GM21737 (cell line): Measurements from ENCODE around the gene MAFG.
A peak's percentile ranks its signal among the peaks of the same experiment; 100 is the strongest.

Source experiments
- ATAC-seq: cut with Tn5 transposase; IDR thresholded peaks from one replicate; pipeline ENCODE4 v1.9.1; 2021; ENCODE audit warnings: mild to moderate bottlenecking, moderate library complexity; ENCODE audit not compliant: unreplicated experiment

Gene MAFG

GRCh38 chr17:81911277-81911961 lies 16.1 kb downstream of the MAFG start, which contains the start of gene PCYT2:
Gene PCYT2, minus strand, starts transcription at chr17:81911399. Its CDS starts 44 bp downstream, at chr17:81911355.
- peak; percentile 52 for ATAC-seq

DNA sequence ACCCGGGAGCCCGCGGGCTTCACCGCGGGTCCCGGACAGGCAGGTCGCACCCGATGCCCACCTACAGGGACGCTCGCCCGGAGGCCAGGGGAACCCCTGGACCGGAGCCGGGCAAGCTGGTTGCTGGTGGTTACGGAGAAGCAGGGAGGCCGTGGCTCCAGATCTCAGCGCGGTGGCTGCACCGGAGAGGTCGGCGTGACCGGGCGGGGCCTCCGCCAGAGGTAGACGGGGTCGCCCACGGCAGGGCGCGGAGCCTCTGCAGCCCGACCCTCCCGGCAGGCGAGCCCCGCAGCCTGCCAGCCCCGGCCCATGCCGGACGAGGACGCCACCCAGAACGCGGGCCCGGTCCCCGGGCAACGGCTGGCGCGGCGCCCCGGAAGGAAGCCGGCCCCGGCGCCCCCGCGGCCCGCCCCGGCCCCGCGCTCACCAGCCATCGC lies 16.7 kb downstream of the MAFG start:
- ATAC-seq = peak; percentile 35

- ATAC-seq = no peak
These were observed 17.3 kb downstream of the MAFG start for GRCh38 chr17:81909966-81910839.

DNA sequence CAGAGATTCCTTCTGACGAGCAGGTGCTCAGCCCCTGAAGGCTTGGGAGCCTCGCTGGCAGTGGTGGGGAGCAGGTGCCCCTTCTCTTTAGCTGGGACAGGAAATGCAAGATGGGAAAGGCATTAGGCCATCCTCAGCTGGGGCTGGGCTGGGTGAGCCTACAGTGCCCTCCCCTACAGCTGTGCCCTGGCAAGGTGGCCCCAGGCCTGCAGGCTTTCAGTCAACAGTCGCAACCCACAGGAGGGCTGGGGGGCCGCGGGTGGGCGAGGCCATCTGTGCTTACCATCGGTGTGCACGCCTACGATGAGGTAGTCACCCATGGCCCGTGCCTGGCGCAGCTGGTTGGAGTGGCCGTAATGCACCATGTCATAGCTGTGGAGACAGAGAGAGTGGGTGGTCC lies 18.3 kb downstream of the MAFG start:
- no peak for ATAC-seq

- no peak for ATAC-seq
These were observed 18.7 kb downstream of the MAFG start for GRCh38 chr17:81908793-81909192.

DNA sequence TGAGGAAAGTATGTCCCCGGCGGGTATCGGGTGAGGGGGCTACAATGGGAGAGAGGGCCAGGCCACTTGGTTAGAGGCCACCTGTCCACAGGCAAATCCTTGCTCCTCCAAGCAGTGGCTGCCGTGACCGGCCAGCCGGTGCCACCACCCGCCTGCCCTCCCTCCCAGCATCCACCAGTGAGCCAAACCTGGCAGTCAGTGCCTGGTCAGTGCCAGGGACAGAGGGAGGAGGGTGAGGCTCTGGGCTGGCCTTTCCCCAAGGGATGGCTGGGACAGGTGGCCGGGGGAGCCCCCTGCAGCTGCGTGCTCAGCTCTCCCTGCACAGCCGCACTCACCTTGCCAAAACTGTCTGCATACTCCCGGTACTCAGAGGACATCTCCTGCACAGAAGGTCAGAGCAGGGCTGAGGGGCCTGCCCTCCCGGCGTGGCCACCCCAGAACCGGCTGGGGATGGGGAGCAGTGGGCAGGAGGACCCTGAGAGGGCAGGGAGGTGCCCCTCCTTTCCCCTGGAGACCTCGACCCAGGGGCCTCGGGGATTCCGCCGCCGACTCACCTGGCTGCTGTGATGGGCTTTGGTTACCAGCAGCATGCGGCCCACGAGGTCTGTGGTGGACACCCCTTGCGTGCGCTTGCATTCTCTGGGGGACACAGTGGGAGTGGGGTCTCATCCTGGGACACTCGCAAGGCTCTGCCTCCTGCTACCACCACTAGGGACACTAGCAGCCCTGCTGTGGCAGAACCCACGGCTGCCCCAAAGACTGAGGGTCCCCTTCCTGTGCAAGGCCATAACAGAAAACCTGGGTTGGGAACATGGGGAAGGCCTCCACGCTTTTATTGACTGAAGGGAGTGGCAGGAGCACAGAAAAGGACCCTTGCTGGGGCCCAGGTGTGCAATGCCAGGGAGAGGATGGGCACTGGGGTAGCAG lies 20.1 kb downstream of the MAFG start:
- ATAC-seq = no peak

GRCh38 chr17:81906476-81907218 lies 20.9 kb downstream of the MAFG start:
- no peak for ATAC-seq

DNA sequence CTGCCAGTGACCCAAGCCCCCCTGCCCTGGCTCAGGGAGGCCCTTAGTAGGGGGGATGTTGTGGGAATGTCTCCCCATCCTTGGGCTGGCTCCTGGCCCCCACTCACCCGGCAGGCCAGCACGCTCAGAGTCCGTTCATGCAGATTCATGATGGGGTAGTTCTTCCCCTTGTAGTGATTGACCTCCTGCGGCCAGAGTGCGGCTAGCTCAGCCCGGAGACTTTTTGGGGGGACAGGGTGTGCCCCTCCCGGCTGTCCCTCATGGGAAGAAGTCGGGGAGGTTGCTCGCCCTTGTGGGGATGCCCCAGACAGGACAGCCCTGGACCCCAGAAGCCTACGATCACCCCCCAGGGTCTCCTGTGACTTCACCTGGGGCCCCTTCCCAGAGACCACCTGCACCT lies 21.5 kb downstream of the MAFG start:
- no peak for ATAC-seq

- ATAC-seq = no peak
These were observed 22.1 kb downstream of the MAFG start for GRCh38 chr17:81905424-81905875.

GRCh38 chr17:81904600-81905423 lies 22.7 kb downstream of the MAFG start:
- no peak for ATAC-seq

GRCh38 chr17:81903896-81904599 lies 23.5 kb downstream of the MAFG start:
- ATAC-seq = no peak

DNA sequence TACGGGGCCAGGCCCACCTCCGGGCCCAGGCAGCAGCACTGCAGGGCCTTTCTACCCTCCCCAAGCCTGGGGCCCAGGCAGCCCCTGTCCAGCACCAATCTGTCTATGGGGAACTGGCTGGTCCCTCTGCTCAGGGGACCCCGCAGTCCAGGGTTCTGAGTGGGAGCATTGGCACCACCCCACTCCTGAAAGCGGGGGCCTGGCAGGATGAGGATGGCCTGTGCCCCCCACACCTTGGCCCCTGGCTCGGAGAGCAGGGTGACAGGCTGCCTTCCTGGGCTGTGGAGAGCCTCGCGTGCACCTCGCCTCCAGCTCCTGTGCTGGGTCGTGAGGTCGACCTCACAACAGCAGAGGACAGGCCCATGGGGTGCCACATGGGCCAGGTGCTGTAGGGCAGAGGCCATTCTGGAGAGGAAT lies 24.1 kb downstream of the MAFG start:
- ATAC-seq = no peak

DNA sequence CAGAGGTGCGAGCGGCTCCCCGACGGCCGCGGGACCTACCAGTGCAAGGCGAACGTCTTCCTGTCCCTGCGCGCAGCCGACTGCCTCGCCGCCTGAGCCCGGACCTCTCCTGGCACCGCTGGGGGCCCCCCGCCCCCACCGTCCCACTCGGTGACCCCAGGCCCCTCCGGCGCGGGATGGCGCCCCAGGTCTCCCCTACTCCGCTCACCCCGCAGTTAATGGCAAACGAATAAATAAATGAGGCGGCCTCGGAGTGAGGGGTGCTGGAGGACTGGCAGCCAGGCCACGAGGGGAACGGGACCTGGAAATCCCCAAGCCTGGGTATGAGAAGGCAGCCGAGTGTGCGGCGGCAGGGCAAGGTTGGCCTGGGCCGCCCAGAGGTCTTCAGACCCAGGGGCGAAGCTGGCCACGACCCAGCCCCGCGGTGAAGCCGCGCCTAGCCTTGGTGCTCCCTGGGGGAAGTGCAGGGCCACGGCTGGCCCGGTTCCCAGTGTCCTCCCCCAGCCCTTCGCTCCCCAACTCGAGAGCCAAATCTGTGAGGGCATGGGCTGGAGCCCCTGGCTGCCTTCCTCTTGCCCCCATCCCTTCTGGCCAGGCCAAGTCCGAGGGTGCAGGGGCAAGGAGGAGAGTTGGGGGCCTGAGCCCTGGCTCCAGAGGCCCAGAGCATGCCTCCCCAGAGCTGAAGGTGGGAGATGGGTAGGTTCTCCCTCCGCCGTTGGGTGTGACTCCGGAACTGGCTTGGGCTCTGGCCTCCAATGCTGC lies 24.7 kb downstream of the MAFG start:
- no peak for ATAC-seq

DNA sequence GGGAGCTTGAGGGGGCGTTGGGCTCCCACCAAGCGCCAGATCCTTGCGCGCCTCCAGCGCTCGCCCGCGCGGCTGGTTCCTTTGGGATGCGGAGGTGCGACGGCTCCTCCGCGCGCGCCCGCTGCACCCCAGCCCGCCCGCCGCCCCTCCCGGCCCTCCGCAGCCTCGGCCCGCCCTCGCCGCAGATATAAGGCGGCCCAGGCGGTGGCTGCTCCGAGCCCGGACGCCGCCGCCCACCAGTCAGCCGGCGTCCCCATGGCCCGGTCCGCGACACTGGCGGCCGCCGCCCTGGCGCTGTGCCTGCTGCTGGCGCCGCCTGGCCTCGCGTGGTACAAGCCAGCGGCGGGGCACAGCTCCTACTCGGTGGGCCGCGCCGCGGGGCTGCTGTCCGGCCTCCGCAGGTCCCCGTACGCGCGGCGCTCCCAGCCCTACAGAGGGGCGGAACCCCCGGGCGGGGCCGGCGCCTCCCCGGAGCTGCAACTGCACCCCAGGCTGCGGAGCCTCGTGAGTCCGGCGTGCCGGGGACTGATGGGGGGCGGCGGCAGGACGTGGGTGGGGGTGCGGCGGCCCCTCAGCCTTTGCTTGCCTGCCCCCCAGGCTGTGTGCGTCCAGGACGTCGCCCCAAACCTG lies 25.4 kb downstream of the MAFG start, which contains the start of gene NPB:
Gene NPB (plus strand): TSS at position 216 of the 630 bp plus-strand sequence. CDS start 40 bp downstream, at position 256.
- no peak for ATAC-seq

- no peak for ATAC-seq
These were observed 26.1 kb downstream of the MAFG start for GRCh38 chr17:81901167-81902022.

- ATAC-seq = no peak
These were observed 27.2 kb downstream of the MAFG start for GRCh38 chr17:81900181-81900820.
